Measurements from ENCODE around the gene UST.

The UST gene, protein sequence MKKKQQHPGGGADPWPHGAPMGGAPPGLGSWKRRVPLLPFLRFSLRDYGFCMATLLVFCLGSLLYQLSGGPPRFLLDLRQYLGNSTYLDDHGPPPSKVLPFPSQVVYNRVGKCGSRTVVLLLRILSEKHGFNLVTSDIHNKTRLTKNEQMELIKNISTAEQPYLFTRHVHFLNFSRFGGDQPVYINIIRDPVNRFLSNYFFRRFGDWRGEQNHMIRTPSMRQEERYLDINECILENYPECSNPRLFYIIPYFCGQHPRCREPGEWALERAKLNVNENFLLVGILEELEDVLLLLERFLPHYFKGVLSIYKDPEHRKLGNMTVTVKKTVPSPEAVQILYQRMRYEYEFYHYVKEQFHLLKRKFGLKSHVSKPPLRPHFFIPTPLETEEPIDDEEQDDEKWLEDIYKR

DNA sequence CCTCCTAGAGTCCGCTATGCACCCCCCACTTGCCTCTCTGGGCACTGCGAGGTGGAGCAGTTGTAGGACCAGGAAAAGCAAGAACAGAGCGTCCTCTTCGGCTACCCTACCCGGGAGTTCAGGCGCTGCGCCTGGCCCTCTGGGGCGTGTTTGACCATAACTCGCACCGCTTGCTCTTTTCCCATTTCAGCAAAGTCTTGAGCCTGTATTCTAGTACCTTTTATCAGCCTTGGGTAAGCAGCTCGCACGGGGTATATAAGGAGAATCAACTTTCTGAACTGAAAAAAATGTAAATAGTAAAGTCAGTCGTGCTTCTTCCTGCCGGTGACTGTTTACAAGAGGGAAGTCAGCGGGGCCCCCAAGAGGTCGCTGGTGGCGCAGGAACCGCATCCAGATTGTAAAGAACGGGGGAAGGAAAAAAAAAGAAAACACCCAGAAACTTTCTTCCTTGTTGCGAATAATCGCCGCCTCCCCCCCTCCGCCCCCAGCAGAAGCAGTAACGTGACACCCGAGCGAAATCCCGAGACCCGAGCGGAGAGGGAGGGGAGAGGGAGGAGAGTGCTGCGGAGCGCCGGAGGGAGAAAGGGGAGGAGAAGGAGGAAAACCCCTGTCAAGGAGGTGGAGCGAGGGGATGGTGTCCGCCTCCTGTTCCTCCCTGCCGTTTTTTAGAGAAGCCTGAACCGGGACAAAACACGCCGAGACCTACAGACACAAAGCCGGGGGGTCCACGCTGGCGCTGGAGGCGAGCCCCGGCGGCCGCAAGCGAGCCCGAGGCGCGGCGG lies at the start of gene UST:
Gene UST (plus strand): TSS at position 668 of the 782 bp plus-strand sequence. CDS start 401 bp downstream, outside the sequence.
- DNase-seq = peak in 42 of 56 donors; percentile 10 to 69 (median 42)

DNA sequence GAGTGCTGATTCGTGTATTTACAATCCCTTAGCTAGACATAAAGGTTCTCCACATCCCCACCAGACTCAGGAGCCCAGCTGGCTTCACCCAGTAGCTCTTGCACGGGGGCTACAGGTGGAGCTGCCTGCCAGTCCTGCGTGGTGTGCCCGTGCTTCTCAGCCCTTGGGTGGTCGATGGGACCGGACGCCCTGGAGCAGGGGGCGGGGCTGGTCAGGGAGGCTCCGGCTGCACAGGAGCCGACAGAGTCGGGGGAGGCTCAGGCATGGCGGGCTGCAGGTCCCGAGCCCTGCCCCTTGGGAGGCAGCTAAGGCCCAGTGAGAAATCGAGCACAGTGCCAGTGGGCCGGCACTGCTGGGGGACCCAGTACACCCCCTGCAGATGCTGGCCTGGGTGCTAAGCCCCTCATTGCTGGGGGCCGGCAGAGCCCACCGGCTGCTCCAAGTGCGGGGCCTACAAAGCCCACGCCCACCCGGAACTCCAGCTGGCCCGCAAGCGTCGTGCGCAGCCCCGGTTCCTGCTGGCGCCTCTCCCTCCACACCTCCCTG lies 48.9 kb upstream of the UST start:
- no peak for DNase-seq

DNA sequence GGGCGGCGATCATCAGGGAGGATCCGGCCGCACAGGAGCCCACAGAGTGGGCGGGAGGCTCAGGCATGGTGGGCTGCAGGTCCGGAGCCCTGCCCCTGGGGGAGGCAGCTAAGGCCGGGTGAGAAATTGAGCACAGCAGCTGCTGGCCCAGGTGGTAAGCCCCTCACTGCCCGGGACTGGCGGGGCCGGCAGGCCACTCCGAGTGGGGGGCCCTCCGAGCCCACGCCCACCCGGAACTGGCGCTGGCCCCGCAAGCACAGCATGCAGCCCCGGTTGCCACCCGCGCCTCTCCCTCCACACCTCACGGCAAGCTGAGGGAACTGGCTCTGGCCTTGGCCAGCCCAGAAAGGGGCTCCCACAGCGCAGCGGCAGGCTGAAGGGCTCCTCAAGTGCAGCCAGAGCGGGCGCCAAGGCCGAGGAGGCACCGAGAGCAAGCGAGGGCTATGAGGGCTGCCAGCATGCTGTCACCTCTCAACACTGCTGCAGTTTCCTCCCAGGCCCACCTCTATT lies 48.1 kb upstream of the UST start:
- DNase-seq = no peak

DNA sequence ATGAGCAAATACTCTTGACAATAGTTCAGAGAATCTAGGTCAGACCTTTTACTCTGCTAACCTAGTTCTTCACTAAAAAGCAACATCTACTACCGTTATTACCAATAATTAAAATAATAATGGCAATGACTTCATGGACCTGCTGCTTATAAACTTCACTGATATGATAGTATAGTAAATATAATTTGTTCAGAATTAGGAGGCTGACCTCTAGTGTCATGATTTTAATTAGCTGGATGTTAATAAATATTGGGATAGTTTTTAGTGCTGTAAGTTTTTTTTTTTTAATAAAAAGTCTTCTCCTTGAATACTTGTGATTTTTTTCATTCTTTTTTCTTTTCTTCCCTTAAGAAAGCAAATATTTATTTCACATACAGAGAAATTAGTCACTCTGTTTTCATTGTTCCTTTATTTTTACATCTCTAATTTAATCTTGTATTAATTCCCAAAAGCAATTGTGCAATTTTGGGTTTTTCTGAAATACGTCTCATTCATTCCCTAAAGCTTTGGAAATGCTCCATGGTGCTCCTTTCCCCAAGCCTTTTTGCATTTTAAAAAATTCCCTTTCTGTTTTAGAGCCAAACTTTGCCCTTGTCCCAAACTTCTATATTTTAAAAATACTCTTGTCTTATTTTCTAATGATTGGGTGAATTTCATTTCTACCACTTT lies 46.6 kb upstream of the UST start:
- DNase-seq = no peak

DNA sequence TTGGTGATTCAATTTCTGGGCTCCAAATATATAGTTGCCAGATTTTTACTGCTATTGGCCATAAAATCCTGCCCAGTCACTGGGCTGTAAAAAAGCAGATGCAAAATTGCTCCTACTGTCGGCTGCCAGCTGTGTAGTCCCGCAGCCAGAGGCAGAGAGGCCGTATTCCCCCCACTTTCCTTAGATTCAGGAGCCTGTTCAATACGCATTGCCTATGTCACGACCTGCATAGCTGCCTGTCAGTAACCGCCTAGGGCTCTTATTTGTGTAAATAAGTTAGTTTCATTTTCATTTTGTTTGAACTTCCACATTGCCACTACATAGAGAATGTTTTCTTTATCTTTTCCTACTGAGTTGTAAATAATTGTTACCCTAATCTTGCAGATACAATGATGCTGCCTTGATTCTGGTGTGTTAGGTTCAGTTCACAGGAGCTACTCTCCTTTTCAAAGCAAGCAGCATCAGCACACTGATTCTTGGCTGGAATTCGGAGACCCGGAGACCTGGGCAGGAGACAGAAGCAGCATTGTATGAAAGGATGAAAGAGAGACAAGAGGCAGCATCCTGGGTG lies 46.0 kb upstream of the UST start:
- peak in 6 of 56 donors; percentile 1 to 28 (median 10) for DNase-seq

DNA sequence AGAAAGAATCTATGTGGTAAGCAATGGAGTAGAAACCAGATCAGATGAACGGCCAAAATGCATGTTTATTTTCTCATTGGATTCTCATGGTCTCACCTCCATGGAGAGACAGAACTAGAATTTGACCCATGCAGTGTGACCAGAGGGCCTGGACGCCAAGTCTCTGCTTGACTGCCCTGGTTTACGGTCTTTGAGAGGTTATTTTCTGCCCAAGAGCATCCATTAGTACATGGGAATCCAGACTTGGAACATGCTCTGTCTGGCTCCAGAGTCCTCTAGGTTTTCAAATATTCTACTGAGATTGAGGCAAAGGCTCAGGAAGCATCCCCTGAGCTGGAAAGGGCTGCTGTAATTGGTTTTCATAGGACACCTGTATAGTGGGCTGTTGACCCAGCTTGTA lies 45.5 kb upstream of the UST start:
- DNase-seq = peak in 1 of 56 donors; percentile 2

DNA sequence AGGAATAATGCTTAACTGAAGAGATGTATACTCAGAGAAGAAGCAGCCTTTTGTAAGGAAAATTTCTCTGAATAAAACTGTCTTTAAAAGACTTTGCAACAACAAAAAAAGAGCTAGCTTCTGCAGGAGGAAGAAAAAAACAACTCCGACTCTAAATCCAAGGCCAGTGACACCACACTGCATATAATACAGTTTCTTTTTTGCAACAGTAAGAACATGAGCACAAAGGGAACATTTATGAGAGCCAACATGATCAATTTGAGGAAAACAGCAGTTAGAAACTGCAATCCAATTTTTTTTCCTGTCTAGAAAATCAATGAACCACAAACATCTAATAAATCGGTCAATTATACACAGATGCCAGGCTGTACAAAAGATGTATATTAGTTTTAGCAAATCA lies 42.9 kb upstream of the UST start:
- DNase-seq = no peak

DNA sequence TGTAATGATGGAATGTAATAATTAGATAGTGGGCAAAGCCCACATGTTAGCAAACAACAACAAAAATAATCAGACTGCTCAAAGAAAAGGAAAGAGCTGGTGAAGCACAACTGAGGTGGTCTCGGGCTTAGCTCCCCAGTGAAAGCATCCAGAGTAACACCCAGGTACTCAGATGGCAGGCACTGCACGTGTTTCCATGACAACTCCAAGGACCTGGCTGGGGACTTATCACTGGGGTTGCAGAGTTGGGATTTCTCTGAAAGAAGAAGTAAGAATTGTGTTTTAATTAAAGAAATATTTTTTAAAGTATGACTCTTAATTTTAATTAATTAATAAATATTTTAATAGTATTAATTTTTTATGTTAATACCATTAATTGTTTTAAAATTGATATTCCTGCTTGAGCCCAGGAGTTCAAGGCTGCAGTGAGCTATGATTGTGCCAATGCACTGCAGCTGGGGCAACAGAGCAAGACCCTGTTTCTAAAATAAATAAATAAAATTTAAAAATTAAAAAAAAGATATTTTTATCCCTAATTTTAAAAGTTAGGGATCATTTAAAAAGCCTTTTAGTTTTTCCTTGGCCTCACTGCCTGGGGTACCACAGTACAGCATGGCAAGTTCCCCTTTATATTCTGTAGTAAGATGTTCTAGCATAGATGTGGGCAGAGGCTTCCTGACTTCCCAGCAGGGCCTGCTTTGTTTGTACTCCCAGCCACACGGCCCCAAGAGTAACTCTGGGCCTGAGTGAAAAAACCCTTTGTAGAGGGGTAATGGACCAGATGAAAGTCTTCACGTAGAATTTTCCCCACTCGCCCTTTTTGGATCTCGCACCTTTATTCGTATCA lies 42.2 kb upstream of the UST start:
- no peak for DNase-seq

DNA sequence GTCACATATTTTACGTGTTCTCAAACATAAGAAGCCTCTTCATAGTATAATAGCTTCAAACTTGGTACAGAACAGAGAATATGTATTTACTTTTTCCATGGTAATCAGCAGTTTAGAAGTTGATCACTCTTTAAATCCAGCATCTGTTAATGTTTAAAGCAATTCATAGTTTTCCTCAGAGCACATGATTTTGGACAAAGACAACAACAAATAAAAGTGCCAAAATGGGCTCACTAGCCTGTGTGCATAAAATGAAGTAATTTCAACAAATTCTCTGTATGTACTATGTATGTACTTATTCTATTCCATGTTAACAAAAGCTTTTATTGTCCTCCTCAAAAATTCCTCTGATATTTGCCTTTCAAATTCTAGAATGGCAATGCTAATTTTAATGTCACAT lies 38.1 kb upstream of the UST start:
- DNase-seq = no peak

DNA sequence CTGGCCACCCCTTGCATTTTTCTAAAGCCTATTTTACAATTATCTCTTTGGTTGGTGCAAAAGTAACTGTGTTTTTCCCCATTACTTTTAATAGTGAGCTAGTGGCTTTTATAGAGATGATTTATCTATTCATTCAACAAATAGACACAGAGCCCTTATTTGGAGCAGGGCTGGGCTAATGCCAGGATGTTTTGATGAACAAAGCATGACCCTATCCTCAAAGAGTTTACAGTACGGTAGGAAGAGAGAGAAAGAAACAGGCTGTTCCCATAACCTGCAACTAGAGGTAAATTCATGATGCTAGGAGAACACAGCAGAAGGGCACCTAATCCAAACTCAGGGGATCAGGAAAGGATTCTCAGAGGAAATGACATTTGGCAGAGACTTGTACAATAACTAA lies 37.3 kb upstream of the UST start:
- peak in 2 of 56 donors; percentile 4 to 11 for DNase-seq

DNA sequence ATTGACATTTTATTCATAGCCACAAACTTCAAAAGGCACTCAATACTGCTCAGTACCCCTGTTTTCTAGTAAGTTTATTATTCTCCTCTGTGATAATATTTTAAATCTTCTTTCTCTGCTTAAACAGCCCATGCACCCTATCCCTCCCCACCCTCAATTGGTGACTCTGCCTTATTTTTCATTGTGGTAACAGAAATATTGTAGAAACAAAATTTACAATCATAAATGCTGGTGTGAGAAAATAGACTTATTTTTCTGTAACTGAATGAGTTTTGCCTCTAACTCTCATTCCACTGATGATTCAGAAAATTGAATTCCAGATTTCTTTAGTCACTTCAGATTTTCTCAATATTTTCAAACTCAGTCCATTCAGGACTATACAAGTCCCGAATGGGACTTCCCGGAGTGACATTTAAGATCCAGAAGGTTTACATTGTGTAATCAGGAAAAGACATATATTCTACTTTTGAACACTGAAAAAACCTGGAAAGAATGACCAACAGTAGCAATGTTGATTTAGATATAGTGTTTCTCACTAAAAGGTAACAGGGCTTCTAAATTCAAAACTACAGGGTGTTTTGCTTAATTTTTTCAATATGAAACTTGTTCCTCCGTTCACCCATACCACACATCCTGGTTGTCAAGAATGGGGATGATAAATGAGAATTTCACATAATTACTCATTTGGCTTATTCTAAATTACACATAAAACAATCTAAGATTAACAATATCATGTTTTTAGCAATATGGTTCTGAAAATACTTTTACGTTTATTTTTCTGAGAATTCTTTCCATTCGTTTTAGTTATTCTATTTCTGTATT lies 34.8 kb upstream of the UST start:
- DNase-seq = no peak

DNA sequence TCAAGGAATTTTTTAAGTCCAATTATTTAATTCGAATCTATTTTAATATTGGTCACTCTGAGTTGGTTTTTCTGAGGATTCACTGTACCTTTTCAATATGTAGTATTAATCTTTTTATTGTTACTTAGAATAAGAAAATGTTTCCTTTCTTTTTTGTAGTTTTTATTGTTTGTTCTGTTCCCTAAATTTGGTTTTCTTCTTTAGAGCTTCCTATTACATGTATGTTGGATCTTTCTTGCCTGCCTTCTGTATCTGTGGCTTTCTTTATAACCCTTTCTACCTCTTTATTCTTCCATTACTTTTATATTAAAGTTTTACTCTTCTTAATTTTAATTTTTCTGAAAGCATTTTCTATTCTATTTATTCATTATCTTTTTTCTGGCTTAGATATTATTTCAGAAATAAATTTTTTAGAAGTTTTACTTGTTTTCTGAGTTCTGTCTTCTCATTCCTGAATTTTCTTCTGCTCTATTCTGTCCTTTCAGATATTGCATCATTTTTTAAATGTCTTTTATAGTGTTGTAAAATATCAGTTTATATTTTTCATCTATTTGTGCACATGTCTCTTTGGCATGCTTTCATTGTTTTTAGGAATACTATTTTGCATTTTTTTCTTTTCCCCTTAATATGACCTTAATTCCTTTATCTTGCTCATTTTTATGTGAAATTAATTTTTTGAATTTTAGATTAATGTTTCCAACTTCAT lies 33.6 kb upstream of the UST start:
- no peak for DNase-seq

DNA sequence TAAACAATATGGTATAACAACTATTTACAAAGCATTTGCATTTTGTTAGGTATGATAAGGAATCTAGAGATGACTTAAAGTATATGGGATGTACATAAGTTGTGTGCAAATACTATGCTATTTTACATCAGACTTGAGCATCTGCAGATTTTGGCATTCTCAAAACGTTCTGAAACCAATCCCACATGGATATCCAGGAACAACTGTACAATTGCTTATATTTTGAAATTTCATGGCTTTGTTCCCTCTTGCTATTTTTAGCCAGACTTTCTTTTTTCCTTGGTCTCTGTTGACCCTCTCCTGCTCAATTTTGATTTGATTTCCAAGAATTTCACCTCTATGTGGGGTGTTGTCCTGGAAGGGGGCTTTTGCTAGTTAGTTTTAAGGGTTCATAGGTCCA lies 32.9 kb upstream of the UST start:
- no peak for DNase-seq

DNA sequence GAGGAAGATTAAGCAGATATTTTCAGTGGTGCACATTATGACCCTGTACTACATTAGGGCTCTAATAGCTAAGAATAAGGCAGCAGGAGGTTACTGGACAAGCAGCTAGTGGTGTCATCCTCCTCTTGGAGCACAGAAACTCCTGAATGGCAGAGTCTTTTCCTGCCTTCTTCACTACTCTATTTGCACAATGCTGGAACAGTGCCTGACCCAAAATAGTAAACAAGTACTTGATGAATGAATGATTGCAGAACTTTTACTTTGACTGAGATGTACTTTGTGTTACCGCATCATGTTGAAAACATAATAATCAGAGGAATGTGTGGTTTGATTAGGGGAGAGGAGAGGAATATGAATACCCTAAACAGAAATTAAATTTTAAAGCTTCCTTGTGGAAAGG lies 30.0 kb upstream of the UST start:
- no peak for DNase-seq

DNA sequence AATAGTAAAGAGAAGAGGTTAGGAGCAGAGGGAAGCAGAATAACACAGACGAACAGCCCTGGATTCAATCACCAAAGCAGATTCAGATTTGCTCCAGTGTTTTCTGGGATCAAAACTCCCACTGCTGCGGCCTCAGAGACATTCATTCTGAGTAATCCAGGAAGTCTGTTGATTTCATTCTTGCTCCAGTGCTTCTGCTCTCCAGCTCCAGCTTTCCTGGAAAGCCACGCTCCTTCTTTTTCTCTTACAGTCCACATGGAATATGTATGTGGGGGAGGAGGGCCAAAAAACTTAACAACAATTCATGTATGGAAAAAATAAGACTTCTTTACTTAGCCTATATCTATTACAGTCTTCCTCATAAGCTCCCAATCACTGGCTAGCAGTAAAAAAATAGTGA lies 26.4 kb upstream of the UST start:
- no peak for DNase-seq

DNA sequence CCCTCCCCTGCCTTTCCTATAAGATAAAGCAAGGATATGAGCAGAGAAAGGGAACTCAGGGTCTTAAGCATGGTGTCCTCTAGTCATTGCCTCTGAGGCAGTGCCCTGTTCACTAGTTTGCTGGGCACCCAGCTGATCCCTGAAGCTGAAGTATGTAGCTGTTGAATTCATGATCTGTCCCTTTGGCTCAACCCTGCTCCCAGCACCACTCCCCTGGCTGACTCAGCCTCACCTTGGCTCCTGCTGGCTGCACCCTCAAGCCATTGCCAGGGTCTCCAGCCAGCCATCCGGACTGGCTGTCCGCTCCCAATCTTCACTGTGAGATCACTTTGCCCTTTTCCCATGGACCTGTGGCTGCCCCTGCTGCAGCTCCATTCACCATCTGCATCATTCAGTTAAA lies 25.9 kb upstream of the UST start:
- DNase-seq = no peak

DNA sequence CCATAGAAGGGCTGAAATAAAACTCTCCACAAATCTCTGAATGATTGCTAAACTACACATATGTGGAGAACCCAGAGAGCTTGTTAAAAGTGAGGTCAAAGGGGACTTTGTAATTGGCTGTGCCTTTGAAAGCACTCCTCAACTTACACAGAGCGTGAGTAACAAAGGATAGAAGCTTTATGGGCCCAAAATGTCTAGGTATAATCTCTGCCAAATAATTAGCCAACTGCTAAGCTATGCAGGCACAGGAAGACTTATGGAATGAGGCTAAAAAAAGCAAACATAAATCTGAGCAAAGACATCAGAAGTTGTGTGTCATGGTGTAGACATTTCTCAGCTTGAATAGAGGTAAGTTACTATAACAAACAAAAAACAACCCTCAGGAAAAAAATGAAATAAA lies 23.3 kb upstream of the UST start:
- no peak for DNase-seq

DNA sequence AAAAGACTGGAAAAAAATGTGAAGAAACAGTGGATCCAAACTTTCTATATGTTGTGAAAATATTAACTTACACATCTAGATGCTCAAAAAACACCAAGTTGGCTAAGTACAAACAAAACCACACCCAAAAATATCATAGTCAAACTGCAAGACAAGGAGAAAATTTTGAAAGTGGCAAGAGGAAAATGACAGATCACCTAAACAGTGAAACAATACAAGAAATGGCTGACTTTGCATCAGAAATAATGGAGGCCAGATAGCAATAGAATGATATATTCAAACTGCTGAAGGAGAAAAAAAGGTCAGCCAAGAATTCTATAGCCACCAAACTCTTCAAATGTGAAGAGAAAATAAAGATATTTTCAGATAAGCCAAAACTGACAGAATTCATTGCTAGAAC lies 22.4 kb upstream of the UST start:
- no peak for DNase-seq

DNA sequence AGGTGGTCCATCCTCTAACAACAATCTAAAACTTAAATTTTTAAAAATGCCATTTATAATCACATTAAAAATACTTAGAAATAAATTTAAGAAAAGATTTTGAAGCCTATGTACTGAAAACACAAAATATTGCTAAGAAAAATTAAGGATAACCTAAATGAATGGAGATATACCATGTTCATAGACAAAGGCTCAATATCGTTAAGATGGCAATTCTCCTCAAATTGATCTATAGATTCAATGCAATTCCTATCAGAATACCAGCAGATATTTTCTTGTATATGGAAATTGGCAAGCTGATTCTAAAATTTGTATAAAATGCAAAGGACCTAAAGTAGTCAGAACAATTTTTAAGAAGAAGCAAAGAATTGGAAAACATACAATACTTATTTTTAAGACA lies 19.7 kb upstream of the UST start:
- DNase-seq = no peak
